Spleen (tissue), 7 donors: ENCODE measurements around the gene KLF13.

Experiments
- CTCF ChIP-seq, 11 experiments: fragments of 200-600 bp in 7 of 11; fragments of 450-650 bp in 4 of 11; sonication (generic) in 4 of 11; IDR thresholded peaks in 8 of 11; conservative IDR thresholded peaks in 3 of 11; 1 replicate in 7 of 11; 2 replicates in 4 of 11; pipeline versions ENCODE4 v1.4.0 to v1.8.0; 2016 to 2021; ENCODE audit warnings: antibody characterized with exemption in 11 of 11, inconsistent platforms in 4 of 11, mild to moderate bottlenecking in 1 of 11
- POLR2A ChIP-seq, 3 donors: fragments of 450-650 bp; IDR thresholded peaks; one replicate each; pipeline ENCODE4 v1.5.1; 2017; ENCODE audit warnings: antibody characterized with exemption in 3 of 3, mild to moderate bottlenecking in 1 of 3
- donor health status: DM: no; HTN: no; CAD: no; lungs with moderate emphysema.
- donor health status: DM: no; HTN: no; CAD: no.
- donor health status: DM: no; HTN: no; CAD: no.

GRCh38 chr15:31333820-31334219, 7.2 kb downstream of the KLF13 start:
- TF ChIP-seq CTCF (IDR thresholded peaks at IDR 0.05 in 8 of 11, conservative IDR thresholded peaks at IDR 0.05 in 3 of 11) (no peak), POLR2A (IDR thresholded peaks at IDR 0.05) (no peak)
